Transverse colon (tissue), 4 donors: ENCODE measurements around the gene OCA2. TPM values are rescaled to one million over a fixed set of nuclear protein-coding genes. Genes with fewer than 3 reads are reported as not detected.

Experiments used
- DNase-seq: peaks from one replicate; pipeline ENCODE4 v3.0.0-alpha.2; 2019
- H3K27ac ChIP-seq, 4 donors: fragments of 200-600 bp; sonication (generic); 2 replicates each; pipeline ENCODE4 v1.5.1; 2016 to 2018; ENCODE audit warnings: inconsistent platforms in 4 of 4
- H3K27me3 ChIP-seq: fragments of 200-600 bp; sonication (generic); 2 replicates; pipeline ENCODE4 v1.5.1; 2017; ENCODE audit warnings: inconsistent platforms
- H3K36me3 ChIP-seq, 4 donors: fragments of 200-600 bp; sonication (generic); 2 replicates each; pipeline ENCODE4 v1.5.1; 2017 to 2019; ENCODE audit warnings: inconsistent platforms in 4 of 4
- H3K4me1 ChIP-seq, 4 donors: fragments of 200-600 bp; sonication (generic); 2 replicates each; pipeline ENCODE4 v1.5.1; 2017 to 2020; ENCODE audit warnings: inconsistent platforms in 4 of 4
- H3K4me3 ChIP-seq, 4 donors: fragments of 200-600 bp; sonication (generic); 1 replicate in 1 of 4; 2 replicates in 3 of 4; pipeline versions ENCODE4 v1.5.1 to v1.6.1; 2017 to 2019; ENCODE audit warnings: inconsistent platforms in 4 of 4
- H3K9me3 ChIP-seq, 2 donors: fragments of 200-600 bp; sonication (generic); 2 replicates each; pipeline ENCODE4 v1.5.1; 2017 to 2019; ENCODE audit warnings: inconsistent platforms in 2 of 2
- EP300 ChIP-seq: sonication (generic); formaldehyde crosslinking; IDR thresholded peaks from one replicate; pipeline ENCODE4 v1.6.1; 2017; ENCODE audit warnings: antibody characterized with exemption, low read depth
- POLR2A ChIP-seq: fragments of 450-650 bp; IDR thresholded peaks from one replicate; pipeline ENCODE4 v1.6.1; 2016; ENCODE audit warnings: antibody characterized with exemption, mild to moderate bottlenecking, moderate library complexity
- POLR2AphosphoS5 ChIP-seq, 3 donors: sonication (generic); formaldehyde crosslinking; IDR thresholded peaks; one replicate each; pipeline ENCODE4 v1.6.1; 2016; ENCODE audit warnings: antibody characterized with exemption in 3 of 3
- WGBS, 2 donors: methylation state at CpG; one replicate each; pipeline ENCODE4 v1.1.5; 2018; ENCODE audit warnings: low coverage in 1 of 2; 5-methylcytosine and 5-hydroxymethylcytosine counted together
- in situ Hi-C, 4 donors: fragments of 200-750 bp; cut with MboI; loops; one replicate each; pipeline versions ENCODE4 v1.15.0 to v1.15.1; 2017; ENCODE audit warnings: low sequenced_read_pairs in 3 of 4, low pct_ligation_motif_present in 1 of 4, low pct_unique_long_range_greater_than_20kb in 1 of 4
- intact Hi-C: fragments of 100-400 bp; cut with DNase I; formaldehyde crosslinking; loops from one replicate; pipeline ENCODE4 v1.15.1; 2023; ENCODE audit warnings: low total_unique reads
- total RNA-seq, 4 donors: library from RNA; depleted of rRNA; stranded (reverse); fragments of >200 nt; gene quantifications; one replicate each; pipeline ENCODE4 v1.1.0, GENCODE V29; 2016
- TF ChIP-seq, protein P1 (sequence below), 5 experiments: fragments of 200-600 bp in 3 of 5; fragments of 450-650 bp in 2 of 5; sonication (generic) in 3 of 5; IDR thresholded peaks; 1 replicate in 2 of 5; 2 replicates in 3 of 5; pipeline ENCODE4 v1.5.1; 2016 to 2017; ENCODE audit warnings: antibody characterized with exemption in 5 of 5, inconsistent platforms in 3 of 5, mild to moderate bottlenecking in 2 of 5, moderate library complexity in 1 of 5

The OCA2 gene
- total RNA-seq, 4 donors from 2014 or later: 1.4 to 1.9 TPM; not detected in 2

- intact Hi-C loops: no loop called here
- 73% methylated on average over 17 of the region's 19 CpGs; no CpG with 5 or more reads in 1 of the 2 donors for WGBS, 2 donors
These were observed 79.4 kb downstream of the OCA2 start for GRCh38 chr15:28019594-28020309.

GRCh38 chr15:28018291-28019044 is 80.6 kb downstream of the OCA2 start:
- TF ChIP-seq POLR2A (no peak), POLR2AphosphoS5 (IDR thresholded peaks at IDR 0.05) (no peak), EP300 (no peak)
- TF ChIP-seq, protein P1, sequence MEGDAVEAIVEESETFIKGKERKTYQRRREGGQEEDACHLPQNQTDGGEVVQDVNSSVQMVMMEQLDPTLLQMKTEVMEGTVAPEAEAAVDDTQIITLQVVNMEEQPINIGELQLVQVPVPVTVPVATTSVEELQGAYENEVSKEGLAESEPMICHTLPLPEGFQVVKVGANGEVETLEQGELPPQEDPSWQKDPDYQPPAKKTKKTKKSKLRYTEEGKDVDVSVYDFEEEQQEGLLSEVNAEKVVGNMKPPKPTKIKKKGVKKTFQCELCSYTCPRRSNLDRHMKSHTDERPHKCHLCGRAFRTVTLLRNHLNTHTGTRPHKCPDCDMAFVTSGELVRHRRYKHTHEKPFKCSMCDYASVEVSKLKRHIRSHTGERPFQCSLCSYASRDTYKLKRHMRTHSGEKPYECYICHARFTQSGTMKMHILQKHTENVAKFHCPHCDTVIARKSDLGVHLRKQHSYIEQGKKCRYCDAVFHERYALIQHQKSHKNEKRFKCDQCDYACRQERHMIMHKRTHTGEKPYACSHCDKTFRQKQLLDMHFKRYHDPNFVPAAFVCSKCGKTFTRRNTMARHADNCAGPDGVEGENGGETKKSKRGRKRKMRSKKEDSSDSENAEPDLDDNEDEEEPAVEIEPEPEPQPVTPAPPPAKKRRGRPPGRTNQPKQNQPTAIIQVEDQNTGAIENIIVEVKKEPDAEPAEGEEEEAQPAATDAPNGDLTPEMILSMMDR (IDR thresholded peaks at IDR 0.05): no peak
- Histone ChIP-seq H3K27me3 (no peaks in the 10 kb centered on the region), H3K9me3 (no peaks in the 10 kb centered on the region), H3K27ac (no peak overlapping the region), H3K36me3 (no peaks in the 10 kb centered on the region), H3K4me3 (no peak overlapping the region), H3K4me1 (no peaks in the 10 kb centered on the region)
- intact Hi-C loops: no loop called here
- DNase-seq: no peak
- in situ Hi-C loops: no loop called here
- 77 to 87% methylated on average over 18 to 26 of the region's 26 CpGs for WGBS, 2 donors

More at GRCh38 chr15:28019594-28020309, 79.4 kb downstream of the OCA2 start:
- H3K4me1 ChIP-seq: no peaks in the 10 kb centered on the region
- no peaks in the 10 kb centered on the region for H3K27me3 ChIP-seq
- H3K27ac ChIP-seq: no peak overlapping the region
- no peak for DNase-seq
- no peak overlapping the region for H3K4me3 ChIP-seq
- TF ChIP-seq EP300 (no peak), POLR2A (no peak), POLR2AphosphoS5 (IDR thresholded peaks at IDR 0.05) (no peak)
- TF ChIP-seq, protein P1 (IDR thresholded peaks at IDR 0.05): no peak
- in situ Hi-C loops: loop anchor here in 1 of 4 donors (10.0 kb wide), 1 partner anchor 105 kb away; no protein-coding TSS in a partner anchor
- H3K9me3 ChIP-seq: no peaks in the 10 kb centered on the region
- no peaks in the 10 kb centered on the region for H3K36me3 ChIP-seq

- H3K36me3 ChIP-seq: no peaks in the 10 kb centered on the region
- no peak for DNase-seq
- intact Hi-C loops: no loop called here
- no peaks in the 10 kb centered on the region for H3K4me1 ChIP-seq
- no peak overlapping the region for H3K4me3 ChIP-seq
- H3K27ac ChIP-seq: no peak overlapping the region
- H3K27me3 ChIP-seq: no peaks in the 10 kb centered on the region
- in situ Hi-C loops: no loop called here
- 86% methylated on average over 10 of the region's 10 CpGs; no CpG with 5 or more reads in 1 of the 2 donors for WGBS, 2 donors
- H3K9me3 ChIP-seq: no peaks in the 10 kb centered on the region
- TF ChIP-seq, protein P1 (IDR thresholded peaks at IDR 0.05): no peak
- no peak for TF ChIP-seq POLR2AphosphoS5 (IDR thresholded peaks at IDR 0.05)
These were observed 81.6 kb downstream of the OCA2 start for GRCh38 chr15:28017423-28017924.

GRCh38 chr15:28015855-28016254 is 83.3 kb downstream of the OCA2 start:
- in situ Hi-C loops: no loop called here
- 89 to 100% methylated on average over 2 to 10 of the region's 10 CpGs for WGBS, 2 donors
- H3K9me3 ChIP-seq: no peaks in the 10 kb centered on the region
- H3K36me3 ChIP-seq: no peaks in the 10 kb centered on the region
- intact Hi-C loops: no loop called here
- H3K4me1 ChIP-seq: no peaks in the 10 kb centered on the region
- no peaks in the 10 kb centered on the region for H3K27me3 ChIP-seq
- H3K27ac ChIP-seq: no peak overlapping the region
- H3K4me3 ChIP-seq: no peak overlapping the region
- no peak for DNase-seq
- TF ChIP-seq EP300 (no peak), POLR2AphosphoS5 (IDR thresholded peaks at IDR 0.05) (no peak)
